Liver (tissue), 9 donors: Measurements from ENCODE around the gene FANK1. TPM values are rescaled to one million over a fixed set of nuclear protein-coding genes. Genes with fewer than 3 reads are reported as not detected.

ENCODE experiments used
- DNase-seq: peaks from one replicate; pipeline ENCODE4 v3.0.0-alpha.2; 2017; ENCODE audit warnings: low spot score
- H3K27ac ChIP-seq, 2 donors: one replicate each; pipeline ENCODE4 v1.7.0; 2013; ENCODE audit warnings: inconsistent platforms in 2 of 2, low read length in 2 of 2, control low read depth in 1 of 2, low read depth in 1 of 2, mild to moderate bottlenecking in 1 of 2
- H3K27me3 ChIP-seq, 4 donors: one replicate each; pipeline versions ENCODE4 v1.6.1 to v1.7.0; 2013; ENCODE audit warnings: low read length in 3 of 4, inconsistent platforms in 1 of 4, mild to moderate bottlenecking in 1 of 4, moderate library complexity in 1 of 4; ENCODE audit not compliant: control insufficient read depth in 4 of 4, insufficient read depth in 4 of 4
- H3K36me3 ChIP-seq, 4 donors: one replicate each; pipeline versions ENCODE4 v1.6.1 to v1.7.0; 2013; ENCODE audit warnings: low read length in 3 of 4, mild to moderate bottlenecking in 3 of 4, low read depth in 1 of 4, moderate library complexity in 1 of 4; ENCODE audit not compliant: control insufficient read depth in 4 of 4, insufficient read depth in 3 of 4
- H3K4me1 ChIP-seq, 4 donors: one replicate each; pipeline versions ENCODE4 v1.6.1 to v1.7.0; 2013; ENCODE audit warnings: low read length in 3 of 4, mild to moderate bottlenecking in 3 of 4, moderate library complexity in 1 of 4; ENCODE audit not compliant: control insufficient read depth in 4 of 4, insufficient read depth in 4 of 4
- H3K4me3 ChIP-seq, 3 donors: one replicate each; pipeline versions ENCODE4 v1.6.1 to v1.7.0; 2013; ENCODE audit warnings: low read length in 3 of 3, control low read depth in 1 of 3, low read depth in 1 of 3, mild to moderate bottlenecking in 1 of 3
- H3K9ac ChIP-seq, 2 donors: one replicate each; pipeline ENCODE4 v1.7.0; 2013; ENCODE audit warnings: low read length in 2 of 2, mild to moderate bottlenecking in 2 of 2, moderate library complexity in 2 of 2, control low read depth in 1 of 2, low read depth in 1 of 2
- H3K9me3 ChIP-seq, 4 donors: one replicate each; pipeline versions ENCODE4 v1.6.1 to v1.7.0; 2013; ENCODE audit warnings: low read length in 3 of 4; ENCODE audit not compliant: control insufficient read depth in 4 of 4
- ATF3 ChIP-seq: IDR thresholded peaks from 2 replicates; pipeline ENCODE4 v1.6.1; 2016; ENCODE audit warnings: antibody characterized with exemption
- CTCF ChIP-seq: fragments of 150-350 bp; IDR thresholded peaks from 2 replicates; pipeline ENCODE4 v1.5.1; 2017; ENCODE audit warnings: improper control_type of control experiment, low read depth, low read length; ENCODE audit not compliant: missing input control
- EGR1 ChIP-seq, 2 donors: IDR thresholded peaks; 2 replicates each; pipeline ENCODE4 v1.6.1; 2016 to 2018; ENCODE audit warnings: antibody characterized with exemption in 2 of 2, low read depth in 2 of 2
- FOXA2 ChIP-seq: IDR thresholded peaks from 2 replicates; pipeline ENCODE4 v1.6.1; 2016; ENCODE audit warnings: antibody characterized with exemption
- GABPA ChIP-seq, 2 donors: IDR thresholded peaks in 1 of 2; conservative IDR thresholded peaks in 1 of 2; 2 replicates each; pipeline ENCODE4 v1.6.1; 2016; ENCODE audit warnings: antibody characterized with exemption in 2 of 2, mild to moderate bottlenecking in 1 of 2, moderate library complexity in 1 of 2
- HNF4A ChIP-seq, 2 donors: conservative IDR thresholded peaks; 2 replicates each; pipeline ENCODE4 v1.6.1; 2016; ENCODE audit warnings: antibody characterized with exemption in 2 of 2, mild to moderate bottlenecking in 2 of 2
- HNF4G ChIP-seq: IDR thresholded peaks from 2 replicates; pipeline ENCODE4 v1.6.1; 2016; ENCODE audit warnings: antibody characterized with exemption
- JUND ChIP-seq, 2 donors: IDR thresholded peaks; 2 replicates each; pipeline ENCODE4 v1.6.1; 2016; ENCODE audit warnings: antibody characterized with exemption in 2 of 2
- RAD21 ChIP-seq, 2 donors: IDR thresholded peaks; 2 replicates each; pipeline ENCODE4 v1.6.1; 2016; ENCODE audit warnings: antibody characterized with exemption in 2 of 2, mild to moderate bottlenecking in 2 of 2
- REST ChIP-seq: IDR thresholded peaks from 2 replicates; pipeline ENCODE4 v1.6.1; 2016; ENCODE audit warnings: antibody characterized with exemption, mild to moderate bottlenecking
- RXRA ChIP-seq, 2 donors: IDR thresholded peaks; 2 replicates each; pipeline ENCODE4 v1.6.1; 2017 to 2018; ENCODE audit warnings: antibody characterized with exemption in 2 of 2, mild to moderate bottlenecking in 1 of 2
- WGBS: extraction: QIAGEN DNeasy Blood & Tissue Kit; methylation state at CpG from one replicate; pipeline ENCODE4 v1.1.7; 2013; 5-methylcytosine and 5-hydroxymethylcytosine counted together
- polyA plus RNA-seq, 2 donors: library from polyadenylated mRNA; stranded (reverse) in 1 of 2; unstranded in 1 of 2; fragments of 200-250 nt in 1 of 2; fragments of >200 nt in 1 of 2; fragmentation: Nextera tagmentation in 1 of 2; extraction: Ambion mirVana in 1 of 2; gene quantifications; one replicate each; pipeline versions ENCODE4 v1.2.1 to v1.2.3, GENCODE V29; 2013 to 2015
- total RNA-seq, 2 donors: library from RNA; depleted of rRNA; stranded (reverse); fragments of >200 nt; gene quantifications; one replicate each; pipeline ENCODE4 v1.2.3, GENCODE V29; 2014
- donor health status: healthy.
- donor health status: healthy.
- donor health status: healthy.
- donor health status: healthy.
- donor health status: healthy.

Gene FANK1
- total and polyA plus RNA-seq, 4 donors, result 0.28 TPM; not detected in 3

GRCh38 chr10:125980521-125981035, 84.2 kb downstream of the FANK1 start (continued):
- TF ChIP-seq REST (no peak), RAD21 (IDR thresholded peaks at IDR 0.05) (no peak), ATF3 (no peak), FOXA2 (no peak)

GRCh38 chr10:125982260-125982948, 86.0 kb downstream of the FANK1 start:
- Histone ChIP-seq H3K4me1 (no peaks in the 10 kb centered on the region), H3K27me3 (peaks cover 0 to 2% (median 0%) of the 10 kb centered on the region in 4 donors), H3K4me3 (no peak overlapping the region), H3K9ac (no peak overlapping the region), H3K36me3 (no peaks in the 10 kb centered on the region), H3K27ac (no peak overlapping the region), H3K9me3 (no peaks in the 10 kb centered on the region)
- DNase-seq, result no peak
- TF ChIP-seq RXRA (IDR thresholded peaks at IDR 0.05) (no peak), JUND (IDR thresholded peaks at IDR 0.05) (no peak), CTCF (peak; percentile 64), EGR1 (IDR thresholded peaks at IDR 0.05; ENCODE audit: low read depth in 2 of 2) (no peak), RAD21 (IDR thresholded peaks at IDR 0.05) (peak; percentile 86 to 92)
- 10% methylated on average over 6 of the region's 6 CpGs for WGBS

GRCh38 chr10:125983161-125983560, 86.8 kb downstream of the FANK1 start:
- DNase-seq, result no peak

More at GRCh38 chr10:125983161-125983560, 86.8 kb downstream of the FANK1 start:
- Histone ChIP-seq H3K36me3 (no peaks in the 10 kb centered on the region), H3K27ac (no peak overlapping the region), H3K9ac (no peak overlapping the region), H3K4me1 (no peaks in the 10 kb centered on the region), H3K9me3 (no peaks in the 10 kb centered on the region), H3K4me3 (no peak overlapping the region), H3K27me3 (peaks cover 0 to 2% (median 0%) of the 10 kb centered on the region in 4 donors)
- no peak for TF ChIP-seq RXRA (IDR thresholded peaks at IDR 0.05)
- TF ChIP-seq HNF4G, result no peak
- TF ChIP-seq REST, result no peak
- no peak for TF ChIP-seq HNF4A (conservative IDR thresholded peaks at IDR 0.05)
- TF ChIP-seq JUND (IDR thresholded peaks at IDR 0.05), result no peak
- TF ChIP-seq GABPA (IDR thresholded peaks at IDR 0.05 in 1 of 2, conservative IDR thresholded peaks at IDR 0.05 in 1 of 2), result no peak
- 71% methylated on average over 6 of the region's 6 CpGs for WGBS
